Measurements from ENCODE around the gene RPRML.

DNA sequence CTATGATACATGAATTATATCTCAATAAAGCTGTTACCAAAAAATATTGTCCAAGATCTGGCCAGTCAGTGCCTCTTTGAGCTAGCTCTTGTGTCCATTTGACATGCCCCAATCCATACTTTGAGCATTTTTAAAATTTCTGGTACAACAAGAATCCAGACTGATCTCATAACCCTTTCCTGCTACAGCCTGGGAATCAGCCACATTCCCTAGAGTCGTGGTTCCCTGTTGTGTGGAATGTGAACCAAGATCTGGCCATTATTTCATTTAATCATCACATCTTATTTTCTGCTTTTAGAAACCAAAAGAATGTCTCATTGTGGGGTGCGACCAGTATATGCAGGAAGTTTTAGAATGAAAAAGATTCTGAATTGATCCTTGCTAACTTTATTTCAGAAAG is 34.3 kb upstream of the RPRML start:
- no peak for TF ChIP-seq EZH2 (IDR thresholded peaks at IDR 0.05; ENCODE audit: low read length, unreplicated experiment)
- TF ChIP-seq, protein P1, sequence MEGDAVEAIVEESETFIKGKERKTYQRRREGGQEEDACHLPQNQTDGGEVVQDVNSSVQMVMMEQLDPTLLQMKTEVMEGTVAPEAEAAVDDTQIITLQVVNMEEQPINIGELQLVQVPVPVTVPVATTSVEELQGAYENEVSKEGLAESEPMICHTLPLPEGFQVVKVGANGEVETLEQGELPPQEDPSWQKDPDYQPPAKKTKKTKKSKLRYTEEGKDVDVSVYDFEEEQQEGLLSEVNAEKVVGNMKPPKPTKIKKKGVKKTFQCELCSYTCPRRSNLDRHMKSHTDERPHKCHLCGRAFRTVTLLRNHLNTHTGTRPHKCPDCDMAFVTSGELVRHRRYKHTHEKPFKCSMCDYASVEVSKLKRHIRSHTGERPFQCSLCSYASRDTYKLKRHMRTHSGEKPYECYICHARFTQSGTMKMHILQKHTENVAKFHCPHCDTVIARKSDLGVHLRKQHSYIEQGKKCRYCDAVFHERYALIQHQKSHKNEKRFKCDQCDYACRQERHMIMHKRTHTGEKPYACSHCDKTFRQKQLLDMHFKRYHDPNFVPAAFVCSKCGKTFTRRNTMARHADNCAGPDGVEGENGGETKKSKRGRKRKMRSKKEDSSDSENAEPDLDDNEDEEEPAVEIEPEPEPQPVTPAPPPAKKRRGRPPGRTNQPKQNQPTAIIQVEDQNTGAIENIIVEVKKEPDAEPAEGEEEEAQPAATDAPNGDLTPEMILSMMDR (conservative IDR thresholded peaks at IDR 0.05; ENCODE audit: low read depth, low read length) = no peak

Measured in PC-3 (cell line).